Trophoblast cell (in vitro differentiated cells and primary cell): ENCODE results near the gene HOXD4.

Experiments
- DNase-seq, 2 donors: peaks; one replicate each; pipeline ENCODE4 v3.0.0-alpha.2; 2016
- H2AFZ ChIP-seq: 2 replicates; pipeline ENCODE4 v1.6.1; 2013; ENCODE audit warnings: low read length, moderate library complexity, mild to moderate bottlenecking; ENCODE audit not compliant: insufficient read depth, poor library complexity
- H2AK5ac ChIP-seq: 2 replicates; pipeline ENCODE4 v1.6.1; 2013; ENCODE audit warnings: mild to moderate bottlenecking, low read length
- H2BK120ac ChIP-seq: 2 replicates; pipeline ENCODE4 v1.6.1; 2013; ENCODE audit warnings: low read length, mild to moderate bottlenecking, moderate library complexity; ENCODE audit not compliant: insufficient read depth, poor library complexity
- H2BK12ac ChIP-seq: 2 replicates; pipeline ENCODE4 v1.6.1; 2013; ENCODE audit warnings: mild to moderate bottlenecking, low read length, moderate library complexity
- H2BK5ac ChIP-seq: 2 replicates; pipeline ENCODE4 v1.6.1; 2013; ENCODE audit warnings: low read length, low read depth, moderate library complexity, mild to moderate bottlenecking; ENCODE audit not compliant: poor library complexity
- H3K14ac ChIP-seq: 2 replicates; pipeline ENCODE4 v1.6.1; 2013; ENCODE audit warnings: mild to moderate bottlenecking, low read length
- H3K18ac ChIP-seq: 2 replicates; pipeline ENCODE4 v1.6.1; 2013; ENCODE audit warnings: mild to moderate bottlenecking, low read length
- H3K23ac ChIP-seq: 2 replicates; pipeline ENCODE4 v1.6.1; 2013; ENCODE audit warnings: low read length
- H3K27ac ChIP-seq: 2 replicates; pipeline ENCODE4 v1.5.1; 2013; ENCODE audit warnings: low read depth, mild to moderate bottlenecking, inconsistent platforms, low read length, moderate library complexity
- H3K27me3 ChIP-seq: 2 replicates; pipeline ENCODE4 v1.6.1; 2013; ENCODE audit warnings: inconsistent platforms, mild to moderate bottlenecking, low read length, moderate library complexity; ENCODE audit not compliant: insufficient read depth
- H3K36me3 ChIP-seq, 2 experiments: 1 replicate in 1 of 2; 2 replicates in 1 of 2; pipeline ENCODE4 v1.6.1; 2013; ENCODE audit warnings: low read length in 2 of 2, mild to moderate bottlenecking in 2 of 2, moderate library complexity in 1 of 2; ENCODE audit not compliant: insufficient read depth in 2 of 2, control insufficient read depth in 1 of 2
- H3K4ac ChIP-seq: 2 replicates; pipeline ENCODE4 v1.6.1; 2013; ENCODE audit warnings: low read depth, mild to moderate bottlenecking, low read length, moderate library complexity
- H3K4me1 ChIP-seq, 2 experiments: 1 replicate in 1 of 2; 2 replicates in 1 of 2; pipeline ENCODE4 v1.6.1; 2013; ENCODE audit warnings: low read length in 2 of 2, mild to moderate bottlenecking in 2 of 2, moderate library complexity in 1 of 2; ENCODE audit not compliant: insufficient read depth in 2 of 2, control insufficient read depth in 1 of 2
- H3K4me2 ChIP-seq: 2 replicates; pipeline ENCODE4 v1.6.1; 2013; ENCODE audit warnings: inconsistent platforms, mild to moderate bottlenecking, low read length, moderate library complexity
- H3K4me3 ChIP-seq: 2 replicates; pipeline ENCODE4 v1.5.1; 2013; ENCODE audit warnings: mild to moderate bottlenecking, low read depth, low read length, inconsistent platforms
- H3K79me1 ChIP-seq: one replicate; pipeline ENCODE4 v1.6.1; 2013; ENCODE audit warnings: low read length
- H3K79me2 ChIP-seq: 2 replicates; pipeline ENCODE4 v1.6.1; 2013; ENCODE audit warnings: low read length, mild to moderate bottlenecking; ENCODE audit not compliant: control insufficient read depth, insufficient read depth, poor library complexity
- H3K9ac ChIP-seq: 2 replicates; pipeline ENCODE4 v1.6.1; 2013; ENCODE audit warnings: mild to moderate bottlenecking, low read length
- H3K9me3 ChIP-seq: 2 replicates; pipeline ENCODE4 v1.6.1; 2013; ENCODE audit warnings: low read depth, mild to moderate bottlenecking, control low read depth, inconsistent platforms, low read length; ENCODE audit not compliant: insufficient read depth
- H4K12ac ChIP-seq: 2 replicates; pipeline ENCODE4 v1.6.1; 2013; ENCODE audit warnings: low read depth, mild to moderate bottlenecking, low read length, moderate library complexity
- H4K8ac ChIP-seq: 2 replicates; pipeline ENCODE4 v1.6.1; 2013; ENCODE audit warnings: low read depth, mild to moderate bottlenecking, low read length, moderate library complexity
- H4K91ac ChIP-seq: one replicate; pipeline ENCODE4 v1.6.1; 2013; ENCODE audit warnings: low read depth, mild to moderate bottlenecking, low read length, moderate library complexity
- WGBS: extraction: QIAGEN DNeasy Blood & Tissue Kit; methylation state at CpG from one replicate; pipeline ENCODE4 v1.1.7; 2013; ENCODE audit warnings: missing lambda C conversion rate; ENCODE audit not compliant: insufficient read length, insufficient coverage; ENCODE audit errors: extremely low coverage; 5-methylcytosine and 5-hydroxymethylcytosine counted together

Gene HOXD4

GRCh38 chr2:176146645-176147044 is 4.7 kb upstream of the HOXD4 start:
- Histone ChIP-seq H3K23ac (no peak overlapping the region), H3K18ac (no peak overlapping the region), H2AK5ac (no peak overlapping the region), H3K4ac (no peak overlapping the region), H4K91ac (no peak overlapping the region), H3K9me3 (peaks cover 11% of the 10 kb centered on the region), H4K12ac (no peak overlapping the region), H3K14ac (no peak overlapping the region), H3K4me3 (no peak overlapping the region), H3K27ac (no peak overlapping the region), H3K4me1 (peaks cover 2% of the 10 kb centered on the region in 2 experiments), H4K8ac (no peak overlapping the region), H3K4me2 (no peak overlapping the region), H2BK12ac (no peak overlapping the region), H3K36me3 (no peaks in the 10 kb centered on the region), H2AFZ (no peak overlapping the region), H3K79me1 (no peaks in the 10 kb centered on the region), H2BK120ac (no peak overlapping the region), H3K79me2 (no peaks in the 10 kb centered on the region), H3K27me3 (peaks cover 76% of the 10 kb centered on the region), H2BK5ac (no peak overlapping the region), H3K9ac (no peak overlapping the region)
- DNase-seq = no peak

GRCh38 chr2:176147210-176147799 is 4.0 kb upstream of the HOXD4 start:
- no peak overlapping the region for H2AFZ ChIP-seq
- no CpG with 5 or more reads among the region's 32 CpGs for whole genome bisulfite sequencing

GRCh38 chr2:176147800-176148496 is 3.4 kb upstream of the HOXD4 start:
- no peak overlapping the region for H2AFZ ChIP-seq

More at GRCh38 chr2:176147210-176147799, 4.0 kb upstream of the HOXD4 start:
- Histone ChIP-seq H3K9me3 (peaks cover 16% of the 10 kb centered on the region), H3K4me3 (no peak overlapping the region), H3K4ac (no peak overlapping the region), H3K14ac (no peak overlapping the region), H3K23ac (no peak overlapping the region), H3K27me3 (peaks cover 79% of the 10 kb centered on the region), H4K8ac (no peak overlapping the region), H4K12ac (no peak overlapping the region), H3K27ac (no peak overlapping the region), H3K36me3 (no peaks in the 10 kb centered on the region), H4K91ac (no peak overlapping the region), H2BK120ac (no peak overlapping the region), H3K79me1 (no peaks in the 10 kb centered on the region), H3K4me1 (peaks cover 5% of the 10 kb centered on the region in 2 experiments), H3K9ac (no peak overlapping the region), H3K79me2 (no peaks in the 10 kb centered on the region), H3K4me2 (no peak overlapping the region), H2AK5ac (no peak overlapping the region), H2BK5ac (no peak overlapping the region), H2BK12ac (no peak overlapping the region), H3K18ac (no peak overlapping the region)
- no peak for DNase-seq

GRCh38 chr2:176148751-176149421 is 2.5 kb upstream of the HOXD4 start:
- Histone ChIP-seq H2AFZ (no peak overlapping the region), H2BK12ac (no peak overlapping the region), H3K4me1 (peaks cover 5 to 7% of the 10 kb centered on the region in 2 experiments), H4K8ac (no peak overlapping the region), H3K23ac (no peak overlapping the region), H3K36me3 (no peaks in the 10 kb centered on the region), H3K18ac (no peak overlapping the region), H2AK5ac (no peak overlapping the region), H2BK5ac (no peak overlapping the region), H4K12ac (no peak overlapping the region), H3K9ac (no peak overlapping the region), H3K4me3 (no peak overlapping the region), H4K91ac (no peak overlapping the region), H3K9me3 (peaks cover 20% of the 10 kb centered on the region), H3K4me2 (no peak overlapping the region), H3K79me1 (no peaks in the 10 kb centered on the region), H3K14ac (no peak overlapping the region), H3K27ac (no peak overlapping the region), H3K27me3 (peaks cover 86% of the 10 kb centered on the region), H3K4ac (no peak overlapping the region), H2BK120ac (no peak overlapping the region), H3K79me2 (no peaks in the 10 kb centered on the region)
- no peak for DNase-seq
- no CpG with 5 or more reads among the region's 11 CpGs for WGBS

More at GRCh38 chr2:176147800-176148496, 3.4 kb upstream of the HOXD4 start:
- Histone ChIP-seq H3K79me2 (no peaks in the 10 kb centered on the region), H3K79me1 (no peaks in the 10 kb centered on the region), H3K9me3 (peaks cover 20% of the 10 kb centered on the region), H2BK12ac (no peak overlapping the region), H3K9ac (no peak overlapping the region), H3K4me3 (no peak overlapping the region), H4K12ac (no peak overlapping the region), H3K18ac (no peak overlapping the region), H3K4ac (no peak overlapping the region), H4K91ac (no peak overlapping the region), H3K27ac (no peak overlapping the region), H3K27me3 (peaks cover 84% of the 10 kb centered on the region), H2AK5ac (no peak overlapping the region), H3K4me1 (peaks cover 5 to 7% of the 10 kb centered on the region in 2 experiments), H3K36me3 (no peaks in the 10 kb centered on the region), H3K4me2 (no peak overlapping the region), H3K14ac (no peak overlapping the region), H2BK120ac (no peak overlapping the region), H4K8ac (no peak overlapping the region), H3K23ac (no peak overlapping the region), H2BK5ac (no peak overlapping the region)
- DNase-seq = no peak
- no CpG with 5 or more reads among the region's 31 CpGs for WGBS
